Caco-2 (cell line): Measurements from ENCODE around the gene PCK1. TPM values are rescaled to one million over a fixed set of nuclear protein-coding genes. Genes with fewer than 3 reads are reported as not detected.

Experiments
- BruUV-seq: library from RNA; stranded (reverse); fragments of 400-500 nt; replicated peaks from 2 replicates; lab custom pipeline; 2021; lab: Mats Ljungman, UMichigan
- CTCF ChIA-PET: fragments of 300-600 bp; sonication (Branson Sonifier 250); formaldehyde crosslinking; loops from one replicate; lab custom pipeline; 2022; ENCODE audit warnings: antibody characterized with exemption; lab: Charles Lee
- POLR2A ChIA-PET: fragments of 300-600 bp; sonication (Branson Sonifier 250); formaldehyde crosslinking; loops from one replicate; lab custom pipeline; 2022; ENCODE audit warnings: antibody characterized with exemption; lab: Charles Lee
- DNase-seq, 2 experiments: peaks; one replicate each; pipeline versions ENCODE4 v3.0.0 to v3.0.0-alpha.2; 2020 to 2022
- H3K27me3 ChIP-seq: replicated peaks from 2 replicates; pipeline ENCODE4 v1.6.0; 2011; ENCODE audit warnings: low read length; ENCODE audit not compliant: control insufficient read depth, insufficient read depth
- H3K36me3 ChIP-seq: 2 replicates; pipeline ENCODE4 v1.5.1; 2011; ENCODE audit warnings: low read length; ENCODE audit not compliant: control insufficient read depth, insufficient read depth
- H3K4me1 ChIP-seq: fragments of 250-450 bp; sonication (Bioruptor Pico); 2 replicates; pipeline ENCODE4 v1.5.1; 2020; ENCODE audit warnings: mild to moderate bottlenecking
- H3K4me3 ChIP-seq: 2 replicates; pipeline ENCODE4 v1.5.1; 2011; ENCODE audit warnings: low read depth, mild to moderate bottlenecking, control low read depth, low read length
- H3K9me3 ChIP-seq: fragments of 250-450 bp; sonication (Bioruptor Pico); 2 replicates; pipeline ENCODE4 v1.5.1; 2020; ENCODE audit warnings: mild to moderate bottlenecking, moderate library complexity
- H3K27ac Mint-ChIP-seq: one replicate; pipeline ENCODE4 v1.8.0; 2022; ENCODE audit warnings: mixed read lengths; ENCODE audit not compliant: unreplicated experiment
- H3K27me3 Mint-ChIP-seq: one replicate; pipeline ENCODE4 v1.8.0; 2022; ENCODE audit warnings: mixed read lengths; ENCODE audit not compliant: insufficient read depth, unreplicated experiment
- H3K36me3 Mint-ChIP-seq: one replicate; pipeline ENCODE4 v1.8.0; 2022; ENCODE audit warnings: mild to moderate bottlenecking, mixed read lengths; ENCODE audit not compliant: insufficient read depth, unreplicated experiment
- H3K4me1 Mint-ChIP-seq: one replicate; pipeline ENCODE4 v1.8.0; 2022; ENCODE audit warnings: low read depth, mixed read lengths; ENCODE audit not compliant: unreplicated experiment
- H3K4me3 Mint-ChIP-seq: one replicate; pipeline ENCODE4 v1.8.0; 2022; ENCODE audit warnings: mild to moderate bottlenecking, moderate library complexity, mixed read lengths; ENCODE audit not compliant: unreplicated experiment
- H3K9me3 Mint-ChIP-seq: one replicate; pipeline ENCODE4 v1.8.0; 2022; ENCODE audit warnings: mixed read lengths; ENCODE audit not compliant: unreplicated experiment
- CTCF ChIP-seq, 2 experiments: fragments of 200-600 bp in 1 of 2; IDR thresholded peaks; 1 replicate in 1 of 2; 2 replicates in 1 of 2; pipeline versions ENCODE4 v1.5.1 to v1.8.0; 2011 to 2022; ENCODE audit warnings: antibody characterized with exemption in 1 of 2, control low read depth in 1 of 2, inconsistent platforms in 1 of 2, low read depth in 1 of 2, low read length in 1 of 2, mild to moderate bottlenecking in 1 of 2, moderate library complexity in 1 of 2; ENCODE audit not compliant: insufficient read depth in 1 of 2, severe bottlenecking in 1 of 2, unreplicated experiment in 1 of 2
- intact Hi-C: fragments of 100-400 bp; cut with micrococcal nuclease; formaldehyde crosslinking; loops from one replicate; pipeline ENCODE4 v1.10.0; 2022; ENCODE audit not compliant: unreplicated experiment
- total RNA-seq: library from RNA; stranded (reverse); gene quantifications from 2 replicates; pipeline ENCODE4 v1.2.3, GENCODE V29; 2022

PCK1 gene
- total RNA-seq, 1 experiment from 2014 or later, result not detected

- H3K36me3 Mint-ChIP-seq, result no peaks in the 10 kb centered on the region
- no peak for DNase-seq
- H3K9me3 Mint-ChIP-seq, result no peaks in the 10 kb centered on the region
- ChIA-PET CTCF (interaction anchor here (1.3 kb wide), 1 partner anchor 14 kb away, joined by 3 read pairs; no protein-coding TSS in a partner anchor), POLR2A (no interaction called here)
- intact Hi-C loops, result no loop called here
- H3K36me3 ChIP-seq, result no peaks in the 10 kb centered on the region
- H3K9me3 ChIP-seq, result peaks cover 3% of the 10 kb centered on the region; the same call in 1 of the 2 replicates
- H3K27me3 ChIP-seq, result no peaks in the 10 kb centered on the region
- H3K4me3 ChIP-seq, result no peak overlapping the region
- H3K27ac Mint-ChIP-seq, result no peak overlapping the region
- peaks cover 17% of the 10 kb centered on the region for H3K27me3 Mint-ChIP-seq
- BruUV-seq, result no TSS peak
- no peak for TF ChIP-seq CTCF (IDR thresholded peaks at IDR 0.05; ENCODE audit: insufficient read depth in 1 of 2, low read depth in 1 of 2, low read length in 1 of 2, severe bottlenecking in 1 of 2, unreplicated experiment in 1 of 2)
- H3K4me1 ChIP-seq, result peaks cover 11% of the 10 kb centered on the region; the same call in 1 of the 2 replicates
- no peak overlapping the region for H3K4me3 Mint-ChIP-seq
- H3K4me1 Mint-ChIP-seq, result no peaks in the 10 kb centered on the region
Measured at GRCh38 chr20:57564951-57565642, 4.2 kb downstream of the PCK1 start.

DNA sequence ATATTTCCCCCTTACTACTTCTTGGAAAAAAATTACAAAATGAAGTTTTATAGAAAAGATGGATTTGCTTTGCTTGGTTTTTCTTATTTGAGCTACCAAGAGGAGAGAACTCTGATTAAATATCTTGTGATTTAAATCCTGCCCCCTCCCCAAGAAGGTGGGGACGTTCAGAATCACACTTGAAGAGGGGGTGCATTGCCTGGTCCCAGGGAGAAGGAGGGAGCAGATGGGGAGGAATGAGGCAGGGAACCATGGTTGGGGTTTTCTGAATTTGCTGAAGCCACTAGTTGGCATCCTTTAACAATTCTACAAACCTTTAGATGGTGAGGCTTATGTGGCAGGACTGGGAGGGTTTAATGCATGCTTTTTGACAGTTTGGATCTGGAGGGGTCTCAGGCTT is 5.5 kb downstream of the PCK1 start:
- H3K4me3 Mint-ChIP-seq, result no peak overlapping the region
- H3K9me3 Mint-ChIP-seq, result no peaks in the 10 kb centered on the region
- no TSS peak for BruUV-seq
- Histone ChIP-seq H3K27me3 (no peaks in the 10 kb centered on the region), H3K4me1 (no peaks in the 10 kb centered on the region), H3K9me3 (no peaks in the 10 kb centered on the region), H3K36me3 (no peaks in the 10 kb centered on the region), H3K4me3 (no peak overlapping the region)
- H3K27me3 Mint-ChIP-seq, result peaks cover 17% of the 10 kb centered on the region
- POLR2A ChIA-PET, result no interaction called here
- CTCF ChIA-PET, result no interaction called here
- no peak overlapping the region for H3K27ac Mint-ChIP-seq
- no peaks in the 10 kb centered on the region for H3K36me3 Mint-ChIP-seq
- TF ChIP-seq CTCF (IDR thresholded peaks at IDR 0.05; ENCODE audit: insufficient read depth in 1 of 2, low read depth in 1 of 2, low read length in 1 of 2, severe bottlenecking in 1 of 2, unreplicated experiment in 1 of 2), result no peak
- no peak for DNase-seq
- intact Hi-C loops, result no loop called here
- H3K4me1 Mint-ChIP-seq, result no peaks in the 10 kb centered on the region

DNA sequence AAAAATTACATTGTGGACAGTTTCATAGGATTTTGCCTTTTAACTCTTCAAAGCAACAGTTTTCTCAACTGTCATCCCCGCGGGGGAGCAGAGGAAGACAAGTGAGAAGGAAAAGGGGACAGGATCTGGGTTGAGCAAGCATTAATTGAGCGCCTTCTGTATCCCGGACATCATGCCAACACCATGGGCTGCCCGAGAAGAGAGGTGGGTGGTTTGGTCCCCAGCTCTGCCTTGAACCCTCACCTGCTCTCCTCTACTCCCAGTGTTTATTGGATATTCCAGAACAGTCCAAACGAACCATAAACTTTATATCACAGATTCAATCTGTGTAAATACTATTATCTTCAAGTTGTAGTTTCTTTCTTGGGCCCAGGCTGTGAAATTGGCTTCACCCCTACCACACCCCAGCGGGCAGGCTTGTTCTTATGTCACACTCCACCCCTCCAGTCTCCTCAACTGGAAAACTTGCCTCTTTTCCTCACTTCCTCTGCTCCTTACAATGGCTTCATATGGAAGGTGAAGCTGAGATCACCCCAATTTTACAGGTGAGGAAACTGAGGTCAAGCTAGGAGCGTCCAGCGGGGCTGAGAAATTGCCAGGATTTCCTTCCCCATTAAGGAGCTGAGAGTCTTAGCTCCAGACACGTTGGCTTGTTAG is 6.0 kb downstream of the PCK1 start:
- intact Hi-C loops, result no loop called here
- Mint-ChIP-seq H3K4me1 (no peaks in the 10 kb centered on the region), H3K9me3 (no peaks in the 10 kb centered on the region), H3K27ac (no peak overlapping the region), H3K36me3 (no peaks in the 10 kb centered on the region), H3K4me3 (no peak overlapping the region), H3K27me3 (peaks cover 18% of the 10 kb centered on the region)
- ChIA-PET CTCF (no interaction called here), POLR2A (no interaction called here)
- Histone ChIP-seq H3K9me3 (no peaks in the 10 kb centered on the region), H3K27me3 (no peaks in the 10 kb centered on the region), H3K4me3 (no peak overlapping the region), H3K36me3 (no peaks in the 10 kb centered on the region), H3K4me1 (no peaks in the 10 kb centered on the region)
- no TSS peak for BruUV-seq
- no peak for TF ChIP-seq CTCF (IDR thresholded peaks at IDR 0.05; ENCODE audit: insufficient read depth in 1 of 2, low read depth in 1 of 2, low read length in 1 of 2, severe bottlenecking in 1 of 2, unreplicated experiment in 1 of 2)
- no peak for DNase-seq
